ENCODE data around the gene SMIM45.

Gene SMIM45

GRCh38 chr22:42001121-42001520 lies 49.2 kb downstream of the SMIM45 start:
- no peak for DNase-seq (ENCODE audit: low read depth in 2 of 2)

- no peak for DNase-seq (ENCODE audit: low read depth in 2 of 2)
Observed at GRCh38 chr22:42001706-42002105, 49.8 kb downstream of the SMIM45 start.

- no peak for DNase-seq (ENCODE audit: low read depth in 2 of 2)
Observed at GRCh38 chr22:42007922-42008321, 56.0 kb downstream of the SMIM45 start.
